Measurements from ENCODE around the gene ZFP92.
"Not testable (repeated sequence)": the region's sequence is repeated elsewhere in the genome, so short reads cannot be mapped to it uniquely, and the experiment has no call there.

Gene ZFP92

GRCh38 chrX:153386097-153386496, 25.2 kb upstream of the ZFP92 start:
- no peak for DNase-seq (ENCODE audit: low spot score)

GRCh38 chrX:153387345-153387744, 23.9 kb upstream of the ZFP92 start:
- no peak for DNase-seq (ENCODE audit: low spot score)

DNA sequence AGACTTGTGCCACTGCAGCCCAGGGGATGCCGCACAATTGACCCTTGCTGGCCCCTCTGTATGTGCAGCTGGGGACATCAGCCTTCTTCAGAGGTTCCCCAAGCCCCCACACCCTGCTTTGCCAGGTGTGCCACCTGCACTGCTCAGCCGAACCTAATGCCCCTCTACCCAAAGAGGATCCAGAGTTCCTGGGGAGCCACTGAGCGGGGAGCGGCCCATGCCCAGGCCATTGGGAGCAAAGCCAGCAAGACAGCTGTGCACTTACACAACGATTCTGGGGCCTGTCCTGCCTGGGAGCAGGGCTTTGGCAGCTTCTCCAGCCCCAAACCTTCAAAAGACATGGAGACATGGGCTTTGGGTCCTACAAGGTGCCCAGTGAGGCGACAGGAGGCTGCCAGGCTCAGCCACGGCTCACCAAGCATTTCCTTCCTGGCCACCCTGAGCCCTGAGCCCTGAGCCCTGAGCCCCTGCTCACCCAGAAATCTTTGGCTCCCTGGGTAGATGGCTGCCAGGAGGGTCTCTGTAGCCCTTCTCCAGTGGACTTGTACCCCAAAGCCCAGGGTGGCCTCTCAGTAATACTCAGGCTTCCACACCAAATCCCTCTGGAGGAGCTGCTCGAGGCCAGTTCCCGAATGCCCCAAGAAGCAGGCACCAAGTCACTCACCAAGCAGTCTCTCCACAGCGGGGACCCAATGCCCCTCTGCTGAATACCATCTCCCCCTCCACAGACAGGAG, 23.1 kb upstream of the ZFP92 start:
- DNase-seq (ENCODE audit: low spot score), result no peak

DNA sequence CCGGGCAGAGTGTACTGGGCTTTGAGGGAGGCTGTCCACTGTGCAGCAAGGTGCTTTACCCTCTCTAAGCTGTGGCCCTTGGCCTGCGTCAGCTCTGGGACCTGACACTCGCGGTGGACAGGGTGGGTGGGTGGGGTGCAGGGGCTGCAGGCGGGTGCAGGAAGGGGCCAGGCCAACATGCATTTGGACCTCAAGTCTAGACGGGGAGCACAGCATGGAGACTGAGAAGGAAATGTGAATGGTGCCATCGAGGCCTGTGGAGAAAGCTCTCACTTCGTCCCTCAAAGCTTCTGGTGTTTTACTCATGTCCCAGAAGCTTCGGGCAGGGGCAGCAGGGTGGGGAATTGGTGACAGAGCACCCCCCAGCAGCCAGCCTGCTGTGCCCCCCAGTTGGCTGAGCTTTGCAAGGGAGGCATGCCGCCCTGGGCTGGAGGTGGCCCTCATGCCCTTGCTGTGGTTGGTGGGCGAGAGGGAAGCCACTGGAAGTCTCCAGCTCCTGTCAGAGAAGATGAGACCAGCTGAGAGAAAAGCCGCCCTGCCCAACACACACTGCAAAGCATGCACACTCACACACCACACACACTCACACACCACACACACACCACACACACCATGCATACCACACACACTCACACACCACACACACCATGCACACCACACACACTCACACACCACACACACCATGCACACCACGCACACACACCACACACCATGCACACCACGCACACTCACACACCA, 22.4 kb upstream of the ZFP92 start:
- DNase-seq (ENCODE audit: low spot score), result no peak

GRCh38 chrX:153389460-153389768, 21.9 kb upstream of the ZFP92 start:
- DNase-seq (ENCODE audit: low spot score), result not testable (repeated sequence)

- DNase-seq (ENCODE audit: low spot score), result no peak
Measured at GRCh38 chrX:153392642-153393321, 18.5 kb upstream of the ZFP92 start.

DNA sequence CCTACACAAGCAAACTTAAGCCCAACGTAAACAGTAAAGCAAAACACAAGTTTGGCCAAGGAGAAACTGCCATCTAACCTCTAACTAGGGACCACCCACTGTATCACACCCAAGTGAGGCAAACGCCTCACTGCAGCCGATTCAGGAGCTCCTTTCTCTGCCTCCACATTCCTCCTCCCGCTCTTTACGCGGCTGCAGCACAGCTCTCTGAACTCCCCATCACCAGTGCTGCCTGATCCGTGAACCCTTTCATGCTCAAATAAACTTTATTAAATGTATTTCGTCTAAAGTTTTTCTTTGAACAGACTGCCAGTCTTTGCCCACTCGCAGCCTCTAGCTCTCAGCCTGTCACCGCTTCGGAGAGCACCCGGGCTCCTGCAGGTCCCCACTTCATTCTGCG, 16.7 kb upstream of the ZFP92 start:
- no peak for DNase-seq (ENCODE audit: low spot score)

DNA sequence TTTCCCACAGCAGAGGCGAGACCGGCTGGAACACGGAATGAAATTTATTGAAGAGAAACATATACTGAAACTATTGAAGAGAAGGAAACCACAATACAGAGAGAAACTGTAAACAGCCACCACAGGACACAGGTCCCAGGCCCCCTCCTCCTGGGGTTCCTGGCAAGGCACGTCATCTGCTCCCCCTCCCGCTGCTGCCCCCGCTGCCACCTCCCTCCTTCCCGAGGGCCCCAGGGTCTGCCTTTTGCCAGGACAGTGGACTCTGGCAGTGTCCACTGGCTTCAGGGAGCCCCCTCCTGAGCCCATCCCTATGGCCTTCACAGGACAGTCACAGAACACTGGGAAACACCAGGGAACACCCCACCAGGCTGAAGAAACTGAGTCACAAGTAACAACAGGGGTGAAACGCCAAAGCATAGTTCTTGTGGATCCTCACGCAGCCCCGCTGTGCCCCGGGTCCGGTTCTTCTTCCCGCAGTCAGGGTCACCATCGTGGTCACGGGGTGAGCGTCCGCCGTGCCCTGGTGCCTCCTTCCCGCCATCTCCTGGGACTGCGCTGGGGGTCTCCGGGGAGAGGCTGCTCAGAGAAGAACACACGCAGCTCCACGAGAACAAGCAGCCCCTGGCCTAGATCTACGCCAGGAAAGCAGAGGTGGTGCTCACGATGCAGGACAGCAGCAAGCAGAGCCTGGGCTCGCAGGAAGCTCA, 15.5 kb upstream of the ZFP92 start:
- no peak for DNase-seq (ENCODE audit: low spot score)

GRCh38 chrX:153396320-153397195, 14.7 kb upstream of the ZFP92 start:
- no peak for DNase-seq (ENCODE audit: low spot score)

GRCh38 chrX:153397256-153397960, 13.9 kb upstream of the ZFP92 start:
- no peak for DNase-seq (ENCODE audit: low spot score)

DNA sequence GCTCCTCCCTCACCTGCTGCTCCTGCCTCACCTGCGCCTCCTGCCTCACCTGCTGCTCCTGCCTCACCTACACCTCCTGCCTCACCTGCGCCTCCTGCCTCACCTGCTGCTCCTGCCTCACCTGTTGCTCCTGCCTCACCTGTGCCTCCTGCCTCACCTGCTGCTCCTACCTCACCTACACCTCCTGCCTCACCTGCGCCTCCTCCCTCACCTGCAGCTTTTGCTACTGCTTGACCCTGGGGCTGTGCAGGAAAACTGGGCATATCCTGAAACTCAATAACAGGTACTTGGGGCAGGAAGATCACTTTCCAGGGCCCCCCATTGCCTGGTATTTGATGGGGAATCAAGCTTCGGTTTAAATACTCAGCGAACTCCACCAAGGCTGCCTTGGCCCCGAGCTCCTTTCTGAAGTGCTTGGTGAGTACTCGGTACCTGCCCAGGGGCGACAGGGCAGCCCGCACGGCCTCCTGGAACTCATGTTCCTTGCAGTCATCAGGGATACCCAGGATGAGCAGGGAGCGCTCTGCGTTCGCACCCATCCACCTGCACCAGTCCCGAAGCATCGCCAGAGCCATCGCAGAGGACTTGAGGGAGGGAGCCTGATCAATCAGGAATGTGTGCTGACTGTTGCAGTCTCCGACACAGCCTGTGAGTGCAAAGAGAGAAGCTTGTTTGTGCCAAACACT, 12.9 kb upstream of the ZFP92 start:
- DNase-seq (ENCODE audit: low spot score), result no peak

DNA sequence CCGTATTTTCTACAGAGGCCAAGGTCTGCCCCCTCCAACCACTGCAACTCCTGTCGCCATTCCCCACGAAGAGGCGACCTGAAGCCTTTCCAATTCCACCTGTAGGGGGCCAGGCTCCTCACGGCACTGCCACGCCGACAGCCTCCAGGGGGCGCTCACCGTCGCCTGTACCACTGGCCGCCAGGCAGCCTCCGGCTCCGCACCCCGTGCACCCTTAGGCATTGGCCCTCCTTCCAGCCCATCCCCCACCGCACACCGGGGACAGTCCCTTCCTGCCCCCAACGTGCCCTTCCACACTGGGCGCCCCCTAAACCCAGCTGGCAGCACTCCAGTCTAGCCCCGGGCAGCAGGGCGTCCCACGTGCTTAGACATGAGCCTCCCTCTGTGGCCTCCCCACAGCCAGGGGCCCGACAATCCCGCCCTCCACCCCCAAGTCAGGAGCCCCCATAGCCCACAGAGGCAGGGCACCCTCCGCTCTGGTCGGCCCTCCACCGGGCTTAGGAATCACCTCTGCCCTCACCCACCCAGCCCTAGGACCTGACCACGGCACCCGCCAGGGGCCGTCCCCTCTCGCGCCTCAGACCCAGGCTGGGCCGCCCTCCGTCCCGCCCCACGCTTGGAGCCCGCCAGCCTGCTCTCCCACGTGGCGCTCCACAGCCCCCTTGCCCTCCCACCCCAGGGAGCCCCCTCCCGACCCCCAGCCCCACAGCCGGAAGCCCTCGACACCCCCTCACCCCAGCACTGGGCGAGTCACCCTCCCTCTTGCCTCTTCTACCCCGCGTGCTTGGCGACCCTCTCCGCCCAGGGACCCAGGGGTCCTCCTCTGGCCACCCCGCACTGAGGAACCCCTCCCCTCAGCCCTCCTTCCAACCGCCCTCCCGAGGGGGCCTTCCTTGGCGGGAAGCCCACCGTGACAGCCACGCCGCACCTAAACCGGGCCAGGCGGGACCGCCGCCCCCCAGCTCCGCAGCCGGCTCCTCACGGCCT, 10.8 kb upstream of the ZFP92 start:
- peak; percentile 5 for DNase-seq (ENCODE audit: low spot score)

DNA sequence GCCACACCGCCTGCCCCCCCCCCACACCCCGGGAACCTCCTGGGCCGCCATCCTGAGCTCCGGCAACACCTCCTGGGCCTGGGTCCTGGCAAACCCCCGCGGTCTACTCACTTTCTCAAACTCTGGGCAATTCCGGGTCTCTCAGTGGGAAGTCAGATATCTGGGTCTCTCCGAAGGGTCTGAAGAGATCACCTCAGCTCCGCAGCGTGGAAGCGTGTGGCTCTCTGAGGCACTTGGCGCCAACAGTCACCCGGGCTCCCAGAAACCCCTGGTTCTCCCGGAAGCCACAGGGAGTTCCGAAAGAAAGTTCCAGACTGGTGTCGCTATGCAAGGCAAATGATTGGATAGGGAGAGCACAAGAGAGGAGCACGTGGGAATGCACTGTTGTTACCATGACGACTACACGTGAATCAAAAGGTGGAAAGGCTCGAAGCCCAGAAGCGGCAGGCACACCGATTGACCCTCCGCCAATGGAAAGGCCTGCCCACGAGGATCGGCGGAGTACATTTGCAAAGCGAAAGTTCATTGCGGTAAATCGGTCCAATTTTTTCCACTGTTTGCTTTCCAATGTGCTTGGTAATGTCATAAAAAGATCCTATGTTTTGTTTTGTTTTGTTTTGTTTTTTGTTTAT, 10.0 kb upstream of the ZFP92 start, which contains the start of gene PNMA6E:
TSS of gene PNMA6E (minus strand) at position 218 of the 632 bp plus-strand sequence. CDS start 2,501 bp downstream, outside the sequence.
- no peak for DNase-seq (ENCODE audit: low spot score)

DNA sequence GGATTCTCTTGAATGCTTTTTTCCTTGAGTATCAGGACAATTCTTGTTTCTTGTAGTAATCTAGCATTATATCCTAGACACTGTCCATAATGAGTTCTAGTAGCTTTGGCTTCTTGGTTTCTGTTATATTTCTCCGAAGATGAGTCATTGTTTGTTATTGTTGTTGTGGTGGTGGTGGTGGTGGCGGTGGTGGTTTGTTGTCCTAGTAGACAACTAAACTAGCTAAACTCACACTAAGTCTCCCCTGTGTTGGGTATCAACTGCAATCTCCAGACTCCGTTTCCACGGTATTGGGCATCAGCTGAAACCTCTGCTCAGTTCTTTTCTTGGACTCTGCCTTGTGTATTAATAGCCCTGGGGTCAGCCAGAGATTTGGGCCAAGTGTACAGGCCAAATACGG, 6.9 kb upstream of the ZFP92 start:
- DNase-seq (ENCODE audit: low spot score), result not testable (repeated sequence)

DNA sequence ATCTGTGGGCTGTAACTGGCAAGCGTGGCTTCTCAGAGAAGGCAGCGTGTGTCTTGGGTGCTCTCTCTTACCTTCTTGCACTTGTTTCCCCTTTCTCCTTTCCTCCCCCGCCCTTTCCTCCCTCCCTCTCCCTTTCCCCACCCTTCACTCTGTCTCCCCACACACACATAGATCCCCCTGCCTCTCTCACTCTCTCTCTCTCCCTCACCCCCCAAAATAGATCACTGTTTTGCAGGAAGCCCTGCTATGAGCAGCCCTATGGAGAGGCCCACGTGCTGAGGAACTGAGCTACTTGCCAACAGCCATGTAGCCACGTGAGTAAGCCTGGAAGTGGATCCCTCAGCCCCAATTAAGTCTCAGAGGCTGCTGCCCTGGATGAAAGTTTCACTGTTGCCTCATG, 5.8 kb upstream of the ZFP92 start:
- no peak for DNase-seq (ENCODE audit: low spot score)

- DNase-seq (ENCODE audit: low spot score), result no peak
Measured at GRCh38 chrX:153406011-153406410, 5.3 kb upstream of the ZFP92 start.

DNA sequence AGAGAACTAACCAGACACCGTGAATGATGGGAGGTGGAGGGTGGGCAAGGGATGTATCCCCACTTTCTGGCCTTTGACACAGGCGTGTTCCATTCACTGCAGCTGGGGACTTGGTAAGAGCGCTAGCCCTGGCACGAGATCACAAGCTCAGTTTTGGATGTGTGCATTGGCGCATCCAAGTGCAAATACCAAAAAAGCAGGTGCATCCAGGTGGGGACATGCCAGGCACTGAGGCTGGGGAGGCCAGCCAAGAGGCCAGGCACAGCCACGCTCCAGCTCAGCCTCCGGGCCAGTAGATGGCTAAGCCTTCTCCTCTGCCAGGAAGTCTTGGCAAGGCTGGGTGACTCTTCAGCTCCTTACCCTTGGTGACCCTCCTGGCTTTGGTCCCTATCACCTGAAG, 4.4 kb upstream of the ZFP92 start:
- no peak for DNase-seq (ENCODE audit: low spot score)

GRCh38 chrX:153407736-153408135, 3.5 kb upstream of the ZFP92 start:
- no peak for DNase-seq (ENCODE audit: low spot score)
